GM18951 (cell line): ENCODE measurements around the gene RAD51C.
"Not testable (repeated sequence)": the region's sequence is repeated elsewhere in the genome, so short reads cannot be mapped to it uniquely, and the experiment has no call there.

Source experiments
- POLR2A ChIP-seq: IDR thresholded peaks from 4 replicates; pipeline ENCODE4 v1.6.1; 2011; ENCODE audit warnings: mild to moderate bottlenecking; ENCODE audit not compliant: insufficient read length, insufficient read depth; ENCODE audit errors: extremely low read depth
- in situ Hi-C: fragments of 300-500 bp; cut with MboI; formaldehyde crosslinking; loops from one replicate; pipeline ENCODE4 v1.12.0; 2022; ENCODE audit warnings: low sequenced_read_pairs, mixed read lengths, inconsistent platforms; ENCODE audit not compliant: unreplicated experiment

RAD51C gene

DNA sequence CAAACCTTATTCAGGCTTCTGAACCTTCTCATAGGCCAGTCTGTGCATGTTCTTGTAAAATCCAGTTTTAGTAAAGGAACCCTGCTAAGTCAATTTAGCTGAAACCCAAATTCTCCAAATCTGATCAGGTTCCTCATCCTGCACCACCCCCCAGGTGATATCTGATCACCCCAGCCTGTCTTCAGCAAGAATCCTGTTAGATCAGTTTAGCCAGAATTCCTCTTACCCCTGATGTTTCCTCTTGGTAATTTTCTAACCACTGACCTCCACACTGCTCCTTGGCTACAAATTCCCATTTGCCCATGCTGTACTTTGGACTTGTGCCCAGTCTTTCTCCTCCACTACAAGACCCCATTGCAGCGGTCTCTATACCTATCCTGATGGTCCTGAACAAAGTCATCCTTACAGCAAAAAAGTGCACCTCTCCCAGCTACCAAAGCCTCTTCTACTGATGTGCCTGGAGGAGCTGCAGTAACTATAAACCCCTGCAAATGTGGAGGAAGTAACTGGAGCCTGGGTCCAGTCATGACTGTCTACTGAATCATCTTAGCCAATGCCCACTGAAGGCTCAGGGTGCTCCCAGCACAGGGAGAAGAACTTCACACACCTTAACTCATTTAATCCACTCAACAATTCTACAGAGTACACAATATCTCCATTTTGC, 24.3 kb upstream of the RAD51C start:
- TF ChIP-seq POLR2A: no peak
- in situ Hi-C loops: no loop called here

DNA sequence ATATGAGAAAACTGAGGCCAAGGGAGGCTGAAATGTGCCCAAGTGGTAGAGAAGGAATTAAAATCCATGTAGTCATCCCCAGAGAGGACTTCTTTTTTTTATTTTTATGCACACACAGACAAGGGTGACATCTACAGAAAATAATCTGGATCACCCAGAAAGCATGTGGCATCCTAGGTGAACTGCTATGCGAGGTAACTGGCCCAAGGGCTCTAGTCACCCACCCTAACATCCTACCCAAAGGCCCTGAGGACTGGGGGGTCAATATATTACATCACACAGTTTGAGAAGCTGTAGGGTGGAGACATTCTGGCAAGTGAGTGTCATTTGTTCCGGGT, 23.8 kb upstream of the RAD51C start:
- in situ Hi-C loops: no loop called here
- no peak for TF ChIP-seq POLR2A

DNA sequence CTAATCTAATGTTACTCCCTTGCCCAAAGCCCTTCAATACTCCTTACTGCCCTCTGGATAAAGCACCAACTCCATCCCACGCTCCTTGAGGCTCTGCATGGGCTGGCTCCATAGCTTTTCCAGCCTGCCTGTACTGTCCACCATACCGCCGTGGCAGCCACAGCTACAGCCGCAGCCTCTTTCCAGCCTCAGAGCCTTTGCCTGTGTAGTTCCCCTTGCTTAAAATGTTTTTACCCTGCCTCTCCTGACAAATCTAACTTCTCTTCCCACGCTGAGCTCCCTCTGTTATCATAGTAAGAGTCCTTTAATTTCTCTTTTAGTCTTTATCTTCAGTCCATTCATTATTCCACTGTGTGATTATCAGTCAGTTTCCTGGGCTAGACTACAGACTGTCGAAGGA, 22.5 kb upstream of the RAD51C start:
- no peak for TF ChIP-seq POLR2A
- in situ Hi-C loops: no loop called here

DNA sequence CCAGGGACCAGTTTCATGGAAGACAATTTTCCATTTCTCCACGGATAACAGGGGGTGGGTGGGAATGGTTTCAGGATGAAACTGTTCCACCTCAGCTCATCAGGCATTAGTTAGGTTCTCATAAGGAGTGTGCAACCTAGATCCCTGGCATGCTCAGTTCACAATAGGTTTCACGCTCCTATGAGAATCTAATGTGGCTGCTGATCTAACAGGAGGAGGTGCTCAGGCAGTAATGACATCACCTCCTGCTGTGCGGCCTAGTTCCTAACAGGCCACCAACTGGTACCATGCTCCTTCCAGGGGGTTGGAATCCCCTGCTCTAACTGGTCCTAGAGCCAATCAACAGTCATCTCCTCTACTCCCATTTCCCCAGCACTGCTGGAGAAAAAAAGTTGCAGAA, 20.4 kb upstream of the RAD51C start:
- TF ChIP-seq POLR2A: no peak
- in situ Hi-C loops: no loop called here

DNA sequence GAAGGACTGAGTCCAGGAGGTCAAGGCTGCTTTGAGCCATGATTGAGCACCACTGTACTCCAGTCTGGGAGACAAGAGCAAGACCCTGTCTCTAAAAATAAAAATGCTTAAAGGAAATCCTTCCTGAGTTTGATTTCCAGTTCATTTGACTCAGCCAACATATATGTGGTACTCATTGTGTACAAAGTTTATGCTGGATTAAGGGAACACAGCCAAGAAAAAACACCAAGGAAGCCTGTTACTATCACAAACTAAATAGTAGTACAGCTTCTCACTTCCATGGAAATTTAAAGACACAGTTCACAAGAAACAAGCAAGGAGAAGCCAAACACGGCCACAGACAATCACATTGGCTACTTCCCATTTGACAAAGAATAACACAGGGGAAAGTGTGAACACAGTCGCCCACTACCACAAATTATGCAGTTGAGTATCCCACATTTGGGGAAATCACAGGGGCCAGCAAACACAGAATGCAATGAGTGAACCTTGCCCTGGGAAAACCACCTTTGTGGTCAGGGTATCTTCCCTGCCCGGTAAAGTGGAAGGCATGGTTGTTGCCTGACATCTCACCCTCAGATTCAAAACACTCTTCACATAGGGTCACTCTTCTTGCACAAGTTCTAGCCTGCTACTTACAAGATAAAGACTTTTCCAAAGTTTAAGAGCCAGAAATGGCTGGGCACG, 15.1 kb upstream of the RAD51C start:
- in situ Hi-C loops: no loop called here

DNA sequence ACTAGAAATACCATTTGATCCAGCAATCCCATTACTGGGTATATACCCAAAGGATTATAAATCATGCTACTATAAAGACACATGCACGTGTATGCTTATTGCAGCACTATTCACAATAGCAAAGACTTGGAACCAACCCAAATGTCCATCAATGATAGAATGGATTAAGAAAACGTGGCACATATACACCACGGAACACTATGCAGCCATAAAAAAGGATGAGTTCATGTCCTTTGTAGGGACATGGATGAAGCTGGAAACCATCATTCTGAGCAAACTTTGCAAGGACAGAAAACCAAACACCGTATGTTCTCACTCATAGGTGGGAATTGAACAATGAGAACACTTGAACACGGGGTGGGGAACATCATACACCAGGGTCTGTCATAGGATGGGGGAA, 14.1 kb upstream of the RAD51C start:
- in situ Hi-C loops: not testable (repeated sequence)

More for the DNA sequence above, 15.1 kb upstream of the RAD51C start:
- TF ChIP-seq POLR2A: no peak

DNA sequence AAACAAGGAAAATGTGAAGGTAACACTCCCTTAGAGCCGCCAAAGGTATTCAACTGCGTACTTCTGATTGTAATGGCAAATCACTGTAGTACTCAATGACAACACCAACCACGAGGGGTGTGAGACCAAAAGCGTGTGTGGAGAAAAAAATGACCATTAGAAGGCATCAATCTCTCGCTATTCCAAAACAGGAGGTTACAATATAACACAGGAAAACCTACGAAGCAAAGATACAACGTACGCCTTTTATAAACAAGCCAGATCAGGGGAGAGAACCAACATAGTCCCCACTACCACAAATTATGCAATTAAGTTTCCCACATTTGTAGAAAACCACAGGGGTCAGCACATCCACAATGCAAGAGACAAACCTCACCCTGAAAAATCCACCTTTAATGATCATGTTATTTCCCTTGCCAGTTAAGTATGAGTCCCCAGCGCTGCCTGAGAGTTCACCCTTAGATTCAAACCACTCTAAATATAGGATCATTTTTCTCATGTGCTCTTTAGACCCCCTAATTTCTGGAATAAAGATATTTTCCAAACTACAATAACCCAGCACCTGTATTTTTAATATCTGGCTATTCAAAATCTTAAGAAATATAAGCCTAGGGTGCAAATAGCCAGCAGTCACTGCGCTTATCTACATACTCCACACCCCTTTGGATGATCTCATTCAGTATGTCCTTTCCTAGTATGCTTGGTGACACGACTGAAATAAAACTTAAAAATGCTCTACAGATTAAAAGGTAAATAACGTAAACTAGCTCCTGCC, 13.0 kb upstream of the RAD51C start:
- in situ Hi-C loops: no loop called here
- no peak for TF ChIP-seq POLR2A

DNA sequence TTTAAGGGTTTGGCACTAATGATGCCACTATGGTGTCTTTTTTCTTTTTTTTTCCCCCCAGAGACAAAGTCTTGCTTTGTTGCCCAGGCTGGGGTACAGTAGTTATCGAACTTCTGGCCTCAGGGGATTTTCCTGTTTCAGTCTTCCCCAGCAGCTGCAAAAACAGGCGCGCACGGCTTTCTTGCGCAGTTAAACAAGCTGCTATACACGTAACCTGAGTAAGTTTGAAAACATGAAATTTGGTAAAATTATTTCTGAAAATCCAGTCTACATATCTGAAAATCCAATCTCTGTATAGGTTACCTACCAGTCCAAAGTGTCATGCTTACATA, 12.4 kb upstream of the RAD51C start:
- in situ Hi-C loops: no loop called here

DNA sequence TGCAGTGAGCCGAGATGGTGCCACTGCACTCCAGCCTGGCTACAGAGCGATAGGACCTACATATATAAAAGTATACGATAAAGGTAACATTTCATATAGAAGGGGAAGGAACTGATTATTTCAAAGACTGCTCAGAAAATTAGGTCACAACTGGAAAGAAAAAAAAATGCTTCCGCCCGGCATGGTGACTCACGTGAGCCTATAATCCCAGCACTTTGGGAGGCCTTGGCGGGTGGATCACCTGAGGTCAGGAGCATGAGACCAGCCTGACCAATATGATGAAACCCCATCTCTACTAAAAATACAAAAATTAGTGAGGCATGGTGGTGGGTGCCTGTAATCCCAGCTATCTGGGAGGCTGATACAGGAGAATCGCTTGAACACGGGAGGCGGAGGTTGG, 8.4 kb upstream of the RAD51C start:
- in situ Hi-C loops: no loop called here
- no peak for TF ChIP-seq POLR2A

More for the DNA sequence above, 12.4 kb upstream of the RAD51C start:
- no peak for TF ChIP-seq POLR2A

DNA sequence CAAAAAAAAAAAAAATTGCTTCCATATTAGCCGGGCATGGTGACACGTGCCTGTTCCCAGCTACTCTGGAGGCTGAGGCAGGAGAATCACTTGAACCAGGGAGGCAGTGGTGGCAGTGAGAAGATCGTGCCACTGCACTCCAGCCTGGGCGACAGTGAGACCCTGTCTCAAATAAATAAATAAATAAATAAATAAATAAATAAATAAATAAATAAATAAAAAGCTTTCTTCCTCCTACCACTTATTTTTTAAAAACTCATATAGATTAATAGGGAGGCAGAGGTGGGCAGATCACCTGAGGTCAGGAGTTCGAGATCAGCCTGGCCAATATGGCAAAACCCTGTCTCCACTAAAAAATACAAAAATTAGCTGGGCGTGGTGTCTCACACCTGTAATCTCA, 7.9 kb upstream of the RAD51C start:
- in situ Hi-C loops: not testable (repeated sequence)

DNA sequence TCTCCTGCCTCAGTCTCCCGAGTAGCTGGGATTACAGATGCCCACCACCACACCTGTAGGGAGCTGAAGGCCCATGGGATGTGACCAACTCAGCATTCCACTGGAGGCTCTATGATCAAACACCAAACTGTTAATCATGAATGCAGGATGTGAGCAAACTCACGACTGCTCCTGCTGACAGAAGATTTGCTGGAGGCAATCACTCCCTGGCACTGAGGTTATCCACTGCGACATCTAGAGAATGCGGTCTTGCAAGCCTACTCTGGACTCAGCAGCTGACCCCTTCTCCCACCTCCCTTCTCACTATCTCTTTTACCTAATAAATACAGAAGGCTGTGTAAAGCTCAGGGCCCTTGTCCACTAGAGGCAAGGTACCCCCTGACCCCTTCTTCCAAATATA, 5.4 kb upstream of the RAD51C start:
- in situ Hi-C loops: no loop called here
- no peak for TF ChIP-seq POLR2A

DNA sequence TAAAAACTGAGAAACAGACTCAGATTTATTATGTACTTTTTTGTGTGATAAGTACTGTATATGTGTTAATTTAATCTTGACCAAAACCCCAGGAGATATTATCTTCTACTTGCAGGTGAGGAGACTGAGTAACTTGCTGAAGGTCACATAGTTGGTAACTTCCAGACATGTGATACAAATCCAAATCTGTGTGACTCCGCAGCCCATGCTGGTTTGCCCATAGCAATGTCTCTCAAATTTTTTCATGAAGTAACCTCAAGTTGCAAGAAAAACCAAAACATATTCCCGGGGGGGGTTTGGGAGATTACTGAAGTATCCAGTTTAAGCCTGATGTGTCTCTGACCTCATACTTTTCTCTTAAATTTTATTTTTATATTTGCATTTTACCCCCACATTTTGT, 3.9 kb upstream of the RAD51C start:
- in situ Hi-C loops: no loop called here
- no peak for TF ChIP-seq POLR2A

DNA sequence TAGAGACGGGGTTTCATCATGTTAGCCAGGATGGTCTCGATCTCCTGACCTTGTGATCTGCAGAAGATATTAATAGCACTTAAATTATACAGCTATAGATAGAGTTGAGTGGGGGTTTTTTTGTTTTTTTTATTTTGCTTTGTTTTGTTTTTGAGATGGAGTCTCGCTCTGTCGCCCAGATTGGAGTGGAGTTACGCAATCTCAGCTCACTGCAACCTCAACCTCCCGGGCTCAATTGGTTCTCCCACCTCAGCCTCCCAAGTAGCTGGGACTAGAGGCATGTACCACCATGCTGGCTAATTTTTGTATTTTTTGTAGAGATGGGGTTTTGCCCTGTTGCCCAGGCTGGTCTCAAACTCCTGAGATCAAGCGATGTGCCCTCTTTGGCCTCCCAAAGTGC, 2.4 kb upstream of the RAD51C start:
- in situ Hi-C loops: not testable (repeated sequence)

DNA sequence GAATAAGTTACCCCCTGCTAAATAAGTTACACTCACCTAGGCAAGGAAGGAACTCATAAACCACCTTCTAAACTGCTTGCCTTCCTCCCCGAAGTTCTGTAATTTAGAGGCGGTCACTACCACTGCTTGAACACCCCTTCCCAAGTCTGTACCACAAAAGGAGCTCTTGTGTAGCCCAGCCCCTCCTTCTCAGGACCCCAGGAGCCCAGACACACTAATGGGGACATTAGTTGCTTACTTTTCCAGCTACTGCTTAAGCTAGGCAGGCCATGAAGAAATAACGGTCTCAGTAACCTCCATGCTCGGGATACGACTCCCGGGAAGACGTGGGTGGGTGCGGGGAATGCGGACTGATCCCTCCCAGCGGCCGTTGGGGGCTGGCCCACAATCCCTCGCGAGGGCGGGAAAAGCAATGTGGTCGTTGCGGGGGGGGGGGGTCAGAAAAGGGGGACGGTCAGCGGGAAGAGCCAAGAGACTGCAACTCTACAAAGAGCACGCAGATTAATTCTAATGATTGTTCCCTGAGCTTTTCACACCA, 632 bp upstream of the RAD51C start, which contains the start of gene TEX14:
TSS of gene TEX14 (minus strand) at position 345 of the 538 bp plus-strand sequence. CDS start 40,044 bp downstream, outside the sequence.
- no peak for TF ChIP-seq POLR2A
- in situ Hi-C loops: no loop called here
